Measurements from ENCODE around the gene ZDHHC11B.
"Not testable (repeated sequence)": the region's sequence is repeated elsewhere in the genome, so short reads cannot be mapped to it uniquely, and the experiment has no call there.

ZDHHC11B gene

GRCh38 chr5:714215-715118 lies 70.1 kb downstream of the ZDHHC11B start:
- DNase-seq, result not testable (repeated sequence)

GRCh38 chr5:713686-714085 lies 70.8 kb downstream of the ZDHHC11B start:
- not testable (repeated sequence) for DNase-seq

GRCh38 chr5:708848-709517 lies 75.5 kb downstream of the ZDHHC11B start:
- not testable (repeated sequence) for DNase-seq

GRCh38 chr5:708374-708773 lies 76.2 kb downstream of the ZDHHC11B start:
- DNase-seq, result not testable (repeated sequence)

GRCh38 chr5:706127-706526 lies 78.4 kb downstream of the ZDHHC11B start:
- DNase-seq, result not testable (repeated sequence)

- not testable (repeated sequence) for DNase-seq
These were observed 87.5 kb downstream of the ZDHHC11B start for GRCh38 chr5:696753-697702.

- not testable (repeated sequence) for DNase-seq
These were observed 88.3 kb downstream of the ZDHHC11B start for GRCh38 chr5:696191-696590.

- DNase-seq, result not testable (repeated sequence)
These were observed 89.1 kb downstream of the ZDHHC11B start for GRCh38 chr5:695475-695874.

- DNase-seq, result not testable (repeated sequence)
These were observed 90.5 kb downstream of the ZDHHC11B start for GRCh38 chr5:694042-694431.

- peak; percentile 82 for DNase-seq
These were observed 91.1 kb downstream of the ZDHHC11B start, which contains the start of gene TPPP for GRCh38 chr5:693271-694041. TSS of gene TPPP (minus strand) at chr5:693352. CDS start at chr5:678060, 15,292 bp downstream.

GRCh38 chr5:692529-693041 lies 91.9 kb downstream of the ZDHHC11B start:
- not testable (repeated sequence) for DNase-seq

GRCh38 chr5:691817-692528 lies 92.6 kb downstream of the ZDHHC11B start:
- no peak for DNase-seq

- DNase-seq, result not testable (repeated sequence)
These were observed 93.5 kb downstream of the ZDHHC11B start for GRCh38 chr5:691049-691448.

GRCh38 chr5:690293-690692 lies 94.2 kb downstream of the ZDHHC11B start:
- DNase-seq, result not testable (repeated sequence)

- DNase-seq, result not testable (repeated sequence)
These were observed 96.0 kb downstream of the ZDHHC11B start for GRCh38 chr5:688348-689010.

- DNase-seq, result not testable (repeated sequence)
These were observed 97.6 kb downstream of the ZDHHC11B start for GRCh38 chr5:686936-687335.

GRCh38 chr5:686172-686523 lies 98.4 kb downstream of the ZDHHC11B start:
- DNase-seq, result not testable (repeated sequence)

GRCh38 chr5:685262-686171 lies 99.0 kb downstream of the ZDHHC11B start:
- DNase-seq, result no peak

- DNase-seq, result no peak
These were observed 99.7 kb downstream of the ZDHHC11B start for GRCh38 chr5:684751-685216.
